Erythroblast (primary cell): ENCODE data around the gene CPOX.

Experiments used
- GATA1 ChIP-seq: IDR thresholded peaks from 2 replicates; pipeline ENCODE4 v1.6.1; 2011; ENCODE audit warnings: low read depth, mild to moderate bottlenecking, control low read depth, low read length, moderate library complexity
- POLR2A ChIP-seq: IDR thresholded peaks from 2 replicates; pipeline ENCODE4 v1.6.1; 2011; ENCODE audit warnings: mild to moderate bottlenecking, low read length

DNA sequence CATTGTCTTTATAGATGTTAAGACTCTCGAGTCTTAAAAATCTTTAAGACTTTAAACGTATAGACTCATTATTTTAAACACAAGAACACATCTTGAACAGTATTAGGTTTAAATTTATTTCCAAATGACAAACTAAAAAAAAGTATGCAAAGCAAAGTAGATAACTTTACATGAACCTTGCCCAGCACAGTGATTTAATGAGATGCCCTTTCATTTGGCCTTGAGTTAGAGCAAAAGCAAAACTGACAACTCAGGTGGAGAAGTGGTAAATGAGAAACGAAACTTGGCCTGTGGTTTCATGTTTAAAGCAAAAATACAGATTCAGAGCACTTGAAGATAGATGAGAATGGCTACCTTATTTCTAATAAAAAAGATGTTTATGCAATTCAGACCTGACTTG lies 53.1 kb downstream of the CPOX start:
- no peak for TF ChIP-seq POLR2A
- TF ChIP-seq GATA1, result no peak
